ENCODE data around the gene PHLDB2.

PHLDB2 gene

DNA sequence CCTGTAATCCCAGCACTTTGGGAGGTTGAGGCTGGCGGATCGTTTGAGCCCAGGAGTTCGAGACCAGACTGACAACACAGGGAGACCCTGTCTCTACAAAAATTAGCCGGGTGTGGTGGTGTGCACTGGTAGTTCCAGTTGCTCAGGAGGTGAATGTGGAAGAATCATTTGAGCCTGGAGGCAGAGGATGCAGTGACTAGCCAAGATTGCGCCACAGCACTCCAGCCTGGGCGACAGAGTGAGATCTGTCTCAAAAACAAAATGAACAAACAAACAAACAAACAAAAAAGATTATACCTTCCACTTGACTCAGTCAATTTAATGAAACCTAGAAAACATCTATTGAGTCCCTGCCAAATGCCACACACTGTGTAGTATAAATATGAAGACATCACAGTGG is 30.5 kb upstream of the PHLDB2 start:
- Histone ChIP-seq H3K36me3 (ENCODE audit: insufficient read depth, insufficient read length, low read length) (no peaks in the 10 kb centered on the region), H3K9ac (ENCODE audit: insufficient read length, low read depth) (no peak overlapping the region), H3K4me1 (ENCODE audit: insufficient read depth, insufficient read length) (no peaks in the 10 kb centered on the region), H3K27me3 (ENCODE audit: insufficient read depth, insufficient read length) (no peaks in the 10 kb centered on the region), H3K9me3 (ENCODE audit: insufficient read depth, low read length) (no peaks in the 10 kb centered on the region), H3K4me3 (ENCODE audit: insufficient read length, low read depth) (no peak overlapping the region)
- TF ChIP-seq SUZ12 (IDR thresholded peaks at IDR 0.05; ENCODE audit: extremely low read depth, insufficient read depth, insufficient read length) = no peak
- TF ChIP-seq YY1 (IDR thresholded peaks at IDR 0.05; ENCODE audit: insufficient read depth, insufficient read length) = no peak
- TF ChIP-seq ZNF274 (IDR thresholded peaks at IDR 0.05; ENCODE audit: low read depth, low read length) = no peak
- DNase-seq (ENCODE audit: low read depth, low spot score) = no peak

DNA sequence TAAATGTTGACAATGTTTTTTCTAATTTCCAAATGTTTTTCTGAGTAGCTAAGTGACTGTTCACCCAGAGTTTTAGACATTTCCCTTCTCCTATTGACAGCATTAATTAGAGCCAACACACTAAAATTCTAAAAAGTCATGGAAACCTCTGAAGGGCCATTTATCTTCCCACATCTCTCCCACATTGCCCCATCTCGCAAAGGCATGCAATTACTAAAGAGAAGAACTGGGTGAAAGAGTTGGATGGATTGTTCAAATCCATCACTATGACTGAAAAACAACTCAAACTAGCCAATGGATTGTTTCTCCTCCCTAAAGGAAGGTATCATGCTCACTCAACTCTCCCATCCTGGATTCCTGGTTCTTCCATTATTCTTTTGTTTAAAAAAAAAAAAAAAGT is 30.0 kb upstream of the PHLDB2 start:
- Histone ChIP-seq H3K36me3 (ENCODE audit: insufficient read depth, insufficient read length, low read length) (no peaks in the 10 kb centered on the region), H3K27me3 (ENCODE audit: insufficient read depth, insufficient read length) (no peaks in the 10 kb centered on the region), H3K9ac (ENCODE audit: insufficient read length, low read depth) (no peak overlapping the region), H3K4me1 (ENCODE audit: insufficient read depth, insufficient read length) (no peaks in the 10 kb centered on the region), H3K9me3 (ENCODE audit: insufficient read depth, low read length) (no peaks in the 10 kb centered on the region), H3K4me3 (ENCODE audit: insufficient read length, low read depth) (no peak overlapping the region)
- no peak for DNase-seq (ENCODE audit: low read depth, low spot score)
- TF ChIP-seq SUZ12 (IDR thresholded peaks at IDR 0.05; ENCODE audit: extremely low read depth, insufficient read depth, insufficient read length) (no peak), ZNF274 (IDR thresholded peaks at IDR 0.05; ENCODE audit: low read depth, low read length) (no peak), YY1 (IDR thresholded peaks at IDR 0.05; ENCODE audit: insufficient read depth, insufficient read length) (no peak)

DNA sequence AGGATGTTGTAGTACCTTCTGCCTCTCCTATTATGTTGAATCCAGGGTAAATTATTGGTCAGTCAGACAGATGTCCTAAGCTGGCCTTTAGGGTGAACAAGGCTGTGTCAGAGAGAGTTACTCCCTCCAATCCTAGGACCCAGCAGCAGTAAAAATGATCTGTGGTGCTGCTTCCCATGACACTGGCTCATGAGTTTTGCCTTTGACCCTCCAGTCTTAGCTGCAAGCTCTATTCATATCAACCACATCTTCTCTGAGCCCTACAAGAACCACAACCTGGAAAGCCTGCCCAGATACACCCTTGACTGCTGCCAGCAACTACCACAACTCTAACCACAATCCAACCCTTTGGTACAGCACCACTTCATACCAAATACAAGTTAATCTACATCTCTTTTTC is 27.2 kb upstream of the PHLDB2 start:
- H3K36me3 ChIP-seq (ENCODE audit: insufficient read depth, insufficient read length, low read length) = no peaks in the 10 kb centered on the region
- H3K9me3 ChIP-seq (ENCODE audit: insufficient read depth, low read length) = no peaks in the 10 kb centered on the region
- no peak overlapping the region for H3K9ac ChIP-seq (ENCODE audit: insufficient read length, low read depth)
- H3K4me3 ChIP-seq (ENCODE audit: insufficient read length, low read depth) = no peak overlapping the region
- TF ChIP-seq YY1 (IDR thresholded peaks at IDR 0.05; ENCODE audit: insufficient read depth, insufficient read length) (no peak), SUZ12 (IDR thresholded peaks at IDR 0.05; ENCODE audit: extremely low read depth, insufficient read depth, insufficient read length) (no peak), ZNF274 (IDR thresholded peaks at IDR 0.05; ENCODE audit: low read depth, low read length) (no peak)
- H3K4me1 ChIP-seq (ENCODE audit: insufficient read depth, insufficient read length) = no peaks in the 10 kb centered on the region
- DNase-seq (ENCODE audit: low read depth, low spot score) = no peak
- no peaks in the 10 kb centered on the region for H3K27me3 ChIP-seq (ENCODE audit: insufficient read depth, insufficient read length)

DNA sequence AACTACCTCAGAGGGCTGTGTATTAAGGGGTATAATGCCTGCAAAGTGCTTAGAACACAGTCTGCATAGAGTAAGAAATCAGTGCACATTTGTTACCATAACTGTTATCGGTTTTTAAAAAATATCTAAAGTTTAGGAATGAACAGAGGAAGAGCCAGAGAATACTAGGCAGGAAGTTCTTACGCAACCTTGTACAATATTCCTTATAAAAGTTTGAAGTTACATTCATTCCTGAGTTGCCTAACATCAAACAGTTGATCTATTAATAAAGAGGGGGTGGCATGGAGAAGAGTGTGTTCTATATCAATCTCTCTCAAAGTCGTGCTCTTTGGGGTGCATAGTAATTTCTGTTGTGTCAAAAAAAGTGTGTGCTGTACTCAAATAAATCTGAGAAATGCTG is 22.0 kb upstream of the PHLDB2 start:
- H3K27me3 ChIP-seq (ENCODE audit: insufficient read depth, insufficient read length) = no peaks in the 10 kb centered on the region
- DNase-seq (ENCODE audit: low read depth, low spot score) = no peak
- no peak for TF ChIP-seq ZNF274 (IDR thresholded peaks at IDR 0.05; ENCODE audit: low read depth, low read length)
- no peak for TF ChIP-seq YY1 (IDR thresholded peaks at IDR 0.05; ENCODE audit: insufficient read depth, insufficient read length)
- no peak for TF ChIP-seq SUZ12 (IDR thresholded peaks at IDR 0.05; ENCODE audit: extremely low read depth, insufficient read depth, insufficient read length)

DNA sequence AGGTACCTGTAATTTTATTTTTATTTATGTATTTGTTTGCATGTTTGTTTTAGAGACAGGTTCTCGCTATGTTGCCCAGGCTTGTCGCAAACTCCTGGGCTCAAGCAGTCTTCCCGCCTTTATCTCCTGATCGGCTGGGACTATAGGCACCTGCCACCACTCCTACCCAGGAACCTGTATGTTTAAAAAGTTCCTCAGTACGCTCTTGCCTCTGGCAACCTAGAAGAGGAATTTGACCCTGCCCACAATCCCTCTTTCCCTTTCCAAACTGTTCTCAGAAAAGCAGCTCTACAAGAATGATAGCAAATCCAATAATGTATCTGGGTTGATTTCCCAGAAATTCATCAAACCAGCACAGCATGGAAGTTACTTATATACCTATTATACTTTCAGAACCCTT is 20.9 kb upstream of the PHLDB2 start:
- DNase-seq (ENCODE audit: low read depth, low spot score) = no peak
- TF ChIP-seq YY1 (IDR thresholded peaks at IDR 0.05; ENCODE audit: insufficient read depth, insufficient read length) = no peak
- TF ChIP-seq SUZ12 (IDR thresholded peaks at IDR 0.05; ENCODE audit: extremely low read depth, insufficient read depth, insufficient read length) = no peak
- TF ChIP-seq ZNF274 (IDR thresholded peaks at IDR 0.05; ENCODE audit: low read depth, low read length) = no peak
- no peak overlapping the region for H3K4me3 ChIP-seq (ENCODE audit: insufficient read length, low read depth)
- H3K9ac ChIP-seq (ENCODE audit: insufficient read length, low read depth) = no peak overlapping the region
- no peaks in the 10 kb centered on the region for H3K9me3 ChIP-seq (ENCODE audit: insufficient read depth, low read length)
- H3K36me3 ChIP-seq (ENCODE audit: insufficient read depth, insufficient read length, low read length) = no peaks in the 10 kb centered on the region
- H3K27me3 ChIP-seq (ENCODE audit: insufficient read depth, insufficient read length) = no peaks in the 10 kb centered on the region
- no peaks in the 10 kb centered on the region for H3K4me1 ChIP-seq (ENCODE audit: insufficient read depth, insufficient read length)

More for the DNA sequence above, 22.0 kb upstream of the PHLDB2 start:
- H3K4me3 ChIP-seq (ENCODE audit: insufficient read length, low read depth) = no peak overlapping the region
- H3K4me1 ChIP-seq (ENCODE audit: insufficient read depth, insufficient read length) = no peaks in the 10 kb centered on the region
- H3K36me3 ChIP-seq (ENCODE audit: insufficient read depth, insufficient read length, low read length) = no peaks in the 10 kb centered on the region
- H3K9ac ChIP-seq (ENCODE audit: insufficient read length, low read depth) = no peak overlapping the region
- H3K9me3 ChIP-seq (ENCODE audit: insufficient read depth, low read length) = no peaks in the 10 kb centered on the region

DNA sequence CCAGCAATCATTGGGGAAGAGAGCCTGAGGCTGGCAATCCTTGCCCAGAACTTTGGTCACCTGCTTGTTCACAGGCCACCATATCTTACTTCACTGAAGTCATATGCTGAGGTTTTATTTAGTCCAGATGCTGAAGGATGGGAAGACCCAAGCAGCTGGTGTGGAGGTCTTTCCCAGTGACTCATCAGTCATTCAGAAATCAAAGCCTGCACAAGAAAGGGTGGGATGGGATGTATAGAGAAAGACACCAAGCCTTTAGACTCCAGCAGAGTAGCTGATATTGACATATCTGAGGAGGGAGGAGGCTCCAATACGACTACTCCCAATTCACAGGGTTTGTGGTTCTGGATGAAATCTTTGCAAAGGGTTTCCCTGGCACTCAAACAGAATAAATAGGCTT is 13.0 kb upstream of the PHLDB2 start:
- Histone ChIP-seq H3K4me1 (ENCODE audit: insufficient read depth, insufficient read length) (no peaks in the 10 kb centered on the region), H3K36me3 (ENCODE audit: insufficient read depth, insufficient read length, low read length) (no peaks in the 10 kb centered on the region), H3K4me3 (ENCODE audit: insufficient read length, low read depth) (no peak overlapping the region), H3K27me3 (ENCODE audit: insufficient read depth, insufficient read length) (no peaks in the 10 kb centered on the region), H3K9me3 (ENCODE audit: insufficient read depth, low read length) (peaks cover 3% of the 10 kb centered on the region; the same call in 1 of the 2 replicates), H3K9ac (ENCODE audit: insufficient read length, low read depth) (no peak overlapping the region)
- TF ChIP-seq YY1 (IDR thresholded peaks at IDR 0.05; ENCODE audit: insufficient read depth, insufficient read length) = no peak
- no peak for TF ChIP-seq ZNF274 (IDR thresholded peaks at IDR 0.05; ENCODE audit: low read depth, low read length)
- no peak for TF ChIP-seq SUZ12 (IDR thresholded peaks at IDR 0.05; ENCODE audit: extremely low read depth, insufficient read depth, insufficient read length)
- no peak for DNase-seq (ENCODE audit: low read depth, low spot score)

DNA sequence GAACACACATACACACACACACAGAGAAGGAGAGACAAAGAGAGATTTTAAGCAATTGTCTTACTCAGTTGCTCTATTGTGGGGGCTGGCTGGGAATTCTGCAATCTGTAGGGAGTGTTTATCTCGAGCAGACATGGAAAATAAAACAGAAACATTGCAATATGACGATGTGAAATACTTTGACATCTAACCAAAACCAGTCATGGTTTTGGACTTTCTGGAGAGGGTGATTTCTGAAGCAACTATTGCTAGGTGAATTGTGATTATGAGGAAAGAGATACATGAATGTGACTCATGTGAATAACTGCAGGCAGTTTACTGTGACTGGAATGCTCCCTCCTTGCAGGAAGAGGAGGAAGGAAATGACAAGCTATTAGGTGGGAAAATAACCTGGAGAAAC is 12.3 kb upstream of the PHLDB2 start:
- Histone ChIP-seq H3K4me3 (ENCODE audit: insufficient read length, low read depth) (no peak overlapping the region), H3K4me1 (ENCODE audit: insufficient read depth, insufficient read length) (no peaks in the 10 kb centered on the region)

More for the DNA sequence above, 12.3 kb upstream of the PHLDB2 start:
- Histone ChIP-seq H3K36me3 (ENCODE audit: insufficient read depth, insufficient read length, low read length) (no peaks in the 10 kb centered on the region), H3K9ac (ENCODE audit: insufficient read length, low read depth) (no peak overlapping the region), H3K27me3 (ENCODE audit: insufficient read depth, insufficient read length) (no peaks in the 10 kb centered on the region), H3K9me3 (ENCODE audit: insufficient read depth, low read length) (peaks cover 3% of the 10 kb centered on the region; the same call in 1 of the 2 replicates)
- TF ChIP-seq YY1 (IDR thresholded peaks at IDR 0.05; ENCODE audit: insufficient read depth, insufficient read length) = no peak
- no peak for TF ChIP-seq ZNF274 (IDR thresholded peaks at IDR 0.05; ENCODE audit: low read depth, low read length)
- no peak for TF ChIP-seq SUZ12 (IDR thresholded peaks at IDR 0.05; ENCODE audit: extremely low read depth, insufficient read depth, insufficient read length)
- DNase-seq (ENCODE audit: low read depth, low spot score) = no peak
